Measurements from ENCODE around the gene LRRC53. TPM values are rescaled to one million over a fixed set of nuclear protein-coding genes. Genes with fewer than 3 reads are reported as not detected.

LRRC53 gene
- total and polyA plus RNA-seq, 2 experiments from 2014 or later, result not detected

- H3K4me3 Mint-ChIP-seq, result no peak overlapping the region
- no peak overlapping the region for H2AFZ ChIP-seq
- H3K9me2 ChIP-seq (ENCODE audit: insufficient read depth), result no peaks in the 10 kb centered on the region
- no peak for TF ChIP-seq CREB1 (CRISPR knock-in tag; IDR thresholded peaks at IDR 0.05; ENCODE audit: low read depth)
- TF ChIP-seq ETS1 (IDR thresholded peaks at IDR 0.05), result no peak
- TF ChIP-seq JUNB (IDR thresholded peaks at IDR 0.05; ENCODE audit: unreplicated experiment), result no peak
- no peak for TF ChIP-seq POLR2AphosphoS5 (IDR thresholded peaks at IDR 0.05; ENCODE audit: low read depth)
- no peak for TF ChIP-seq REST (IDR thresholded peaks at IDR 0.05; ENCODE audit: unreplicated experiment)
- TF ChIP-seq EZH2 (IDR thresholded peaks at IDR 0.05; ENCODE audit: low read depth, unreplicated experiment), result no peak
- no peak for TF ChIP-seq NANOG (IDR thresholded peaks at IDR 0.05; ENCODE audit: borderline replicate concordance)
- H3K36me3 Mint-ChIP-seq (ENCODE audit: low read depth), result no peaks in the 10 kb centered on the region
- H3K27me3 ChIP-seq (ENCODE audit: insufficient read depth), result no peaks in the 10 kb centered on the region
- H3K4me1 ChIP-seq (ENCODE audit: insufficient read depth), result no peaks in the 10 kb centered on the region
- H3K4me3 ChIP-seq, result no peak overlapping the region
- peaks cover 3% of the 10 kb centered on the region for H3K27me3 Mint-ChIP-seq (ENCODE audit: insufficient read depth, low read depth, poor library complexity)
- H3F3A ChIP-seq (replicated peaks; ENCODE audit: low read depth), result no peaks in the 10 kb centered on the region
- H3K36me3 ChIP-seq (ENCODE audit: insufficient read depth), result no peaks in the 10 kb centered on the region
- no peak overlapping the region for H3K27ac ChIP-seq (ENCODE audit: low read depth)
- H3K4me1 Mint-ChIP-seq, result no peaks in the 10 kb centered on the region
- DNase-seq (ENCODE audit: low spot score) (no peak), ATAC-seq (no peak)
- no peaks in the 10 kb centered on the region for H3K79me2 ChIP-seq (replicated peaks; ENCODE audit: insufficient read depth)
- H3K27ac Mint-ChIP-seq, result no peak overlapping the region
- no peak overlapping the region for H3K4me2 ChIP-seq
- H4K20me1 ChIP-seq (replicated peaks; ENCODE audit: insufficient read depth), result no peaks in the 10 kb centered on the region
- H3K9me3 Mint-ChIP-seq, result no peaks in the 10 kb centered on the region
Observed at GRCh38 chr1:74425676-74426075, 86.7 kb downstream of the LRRC53 start.

GRCh38 chr1:74423471-74423870 lies 88.9 kb downstream of the LRRC53 start:
- H3K4me3 Mint-ChIP-seq, result no peak overlapping the region
- DNase-seq (ENCODE audit: low spot score), result no peak
- no peaks in the 10 kb centered on the region for H3K9me3 Mint-ChIP-seq
- no peaks in the 10 kb centered on the region for H3K27me3 ChIP-seq (ENCODE audit: insufficient read depth)
- H3K27me3 Mint-ChIP-seq (ENCODE audit: insufficient read depth, low read depth, poor library complexity), result peaks cover 3% of the 10 kb centered on the region
- no peak overlapping the region for H3K27ac Mint-ChIP-seq
- no peak for ATAC-seq
- H3K36me3 Mint-ChIP-seq (ENCODE audit: low read depth), result no peaks in the 10 kb centered on the region
- H4K20me1 ChIP-seq (replicated peaks; ENCODE audit: insufficient read depth), result no peaks in the 10 kb centered on the region
- no peaks in the 10 kb centered on the region for H3K9me2 ChIP-seq (ENCODE audit: insufficient read depth)
- H3K4me3 ChIP-seq, result no peak overlapping the region
- H3K4me1 Mint-ChIP-seq, result no peaks in the 10 kb centered on the region
- H3K4me2 ChIP-seq, result no peak overlapping the region
- H3K79me2 ChIP-seq (replicated peaks; ENCODE audit: insufficient read depth), result no peaks in the 10 kb centered on the region
- H3K4me1 ChIP-seq (ENCODE audit: insufficient read depth), result no peaks in the 10 kb centered on the region
- H3K36me3 ChIP-seq (ENCODE audit: insufficient read depth), result no peaks in the 10 kb centered on the region
- no peaks in the 10 kb centered on the region for H3F3A ChIP-seq (replicated peaks; ENCODE audit: low read depth)
- no peak overlapping the region for H3K27ac ChIP-seq (ENCODE audit: low read depth)
- H2AFZ ChIP-seq, result no peak overlapping the region
- TF ChIP-seq REST (IDR thresholded peaks at IDR 0.05; ENCODE audit: unreplicated experiment) (no peak), JUNB (IDR thresholded peaks at IDR 0.05; ENCODE audit: unreplicated experiment) (no peak), NANOG (IDR thresholded peaks at IDR 0.05; ENCODE audit: borderline replicate concordance) (no peak), EZH2 (IDR thresholded peaks at IDR 0.05; ENCODE audit: low read depth, unreplicated experiment) (no peak), EZH2phosphoT487 (IDR thresholded peaks at IDR 0.05; ENCODE audit: unreplicated experiment) (no peak), ZNF114 (CRISPR knock-in tag; IDR thresholded peaks at IDR 0.05) (no peak), POLR2AphosphoS5 (IDR thresholded peaks at IDR 0.05; ENCODE audit: low read depth) (no peak), STAT1 (IDR thresholded peaks at IDR 0.05; ENCODE audit: unreplicated experiment) (no peak)
